Ureter (tissue), 1 donor: Measurements from ENCODE around the gene INTS1. TPM values are rescaled to one million over a fixed set of nuclear protein-coding genes. Genes with fewer than 3 reads are reported as not detected.
"Not testable (repeated sequence)": the region's sequence is repeated elsewhere in the genome, so short reads cannot be mapped to it uniquely, and the experiment has no call there.

ENCODE experiments used
- DNase-seq: peaks from one replicate; pipeline ENCODE4 v3.0.0-alpha.2; 2020; ENCODE audit warnings: low spot score
- total RNA-seq: library from RNA; stranded (reverse); gene quantifications from one replicate; pipeline ENCODE4 v1.2.4, GENCODE V29; 2023
- donor health status: DM: yes; HTN: yes; CAD: no.

Gene INTS1
- total RNA-seq, 1 donor from 2014 or later = 97.5 TPM

DNA sequence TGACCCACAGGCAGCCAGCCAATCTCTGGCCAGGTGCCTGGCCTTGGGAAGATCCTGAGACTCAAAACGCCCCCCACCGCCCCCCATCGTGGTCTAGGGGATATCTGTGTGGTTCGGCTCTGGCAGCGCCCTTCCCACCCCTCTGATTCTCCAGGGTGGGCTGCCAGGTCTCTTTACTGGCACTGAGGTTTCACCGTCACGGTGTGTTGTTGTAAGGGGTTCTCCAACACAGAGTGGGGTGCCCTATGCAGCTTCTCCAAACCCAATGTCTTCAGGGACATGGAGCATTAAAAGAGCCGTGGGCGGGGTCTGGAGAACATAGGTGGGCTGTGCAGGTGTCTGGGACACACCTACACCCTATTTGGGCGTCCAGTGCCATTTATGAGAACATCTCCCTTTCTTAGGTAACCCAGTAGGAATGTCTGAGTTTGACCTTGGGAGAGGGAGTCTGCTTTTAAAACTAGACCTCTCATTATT, 27.8 kb upstream of the INTS1 start:
- no peak for DNase-seq

DNA sequence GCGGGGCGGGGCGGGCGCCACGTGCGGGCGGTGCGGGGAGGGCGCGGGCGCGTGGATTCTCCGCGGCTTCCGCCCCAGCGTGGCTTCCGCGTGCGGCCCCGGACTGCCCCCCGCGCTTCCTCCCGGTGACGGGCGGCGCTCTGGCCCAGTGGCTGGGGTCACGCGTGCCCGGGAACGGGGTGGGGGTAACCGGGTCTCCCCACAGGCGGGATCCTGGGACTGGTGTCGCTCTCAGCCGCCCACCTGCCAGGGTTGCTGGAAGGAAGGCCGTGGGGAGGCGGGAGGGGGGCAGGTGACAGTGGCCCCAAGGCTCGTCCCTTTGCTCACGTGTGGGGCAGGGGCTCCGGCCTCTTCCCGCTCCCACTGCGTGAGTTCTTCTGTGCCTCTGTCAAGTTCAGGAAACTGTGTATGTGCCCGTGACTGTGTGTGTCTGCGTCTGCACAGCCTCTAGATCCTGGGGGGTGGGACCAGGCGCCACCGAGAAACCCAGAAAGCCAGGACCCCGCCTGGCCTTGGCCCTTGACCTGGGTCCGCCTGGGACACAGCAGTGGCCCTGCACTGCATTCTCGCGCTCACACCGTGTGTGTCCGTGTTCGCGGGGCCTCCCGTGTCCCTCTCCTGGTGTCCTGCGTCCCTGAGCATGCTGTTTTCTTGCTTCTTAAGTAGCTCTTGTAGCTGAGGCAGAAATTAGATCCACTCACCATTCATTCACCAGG, 27.2 kb upstream of the INTS1 start:
- DNase-seq = no peak

DNA sequence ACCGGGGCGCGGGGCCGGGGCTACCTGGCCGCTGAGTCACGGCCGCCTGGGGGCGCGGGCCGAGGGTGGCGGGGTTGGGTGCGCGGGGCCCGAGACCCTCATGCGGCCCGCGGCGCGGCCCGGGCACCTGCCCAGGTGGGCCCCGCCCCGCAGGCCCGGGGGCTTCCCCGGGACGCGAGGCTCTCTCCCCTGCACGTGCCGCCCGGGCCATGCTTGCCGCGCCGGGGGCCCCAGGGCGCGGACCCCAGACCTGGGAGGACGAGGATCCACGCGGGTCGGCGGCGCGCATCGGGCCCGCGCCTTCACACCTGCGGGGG, 26.7 kb upstream of the INTS1 start:
- no peak for DNase-seq

DNA sequence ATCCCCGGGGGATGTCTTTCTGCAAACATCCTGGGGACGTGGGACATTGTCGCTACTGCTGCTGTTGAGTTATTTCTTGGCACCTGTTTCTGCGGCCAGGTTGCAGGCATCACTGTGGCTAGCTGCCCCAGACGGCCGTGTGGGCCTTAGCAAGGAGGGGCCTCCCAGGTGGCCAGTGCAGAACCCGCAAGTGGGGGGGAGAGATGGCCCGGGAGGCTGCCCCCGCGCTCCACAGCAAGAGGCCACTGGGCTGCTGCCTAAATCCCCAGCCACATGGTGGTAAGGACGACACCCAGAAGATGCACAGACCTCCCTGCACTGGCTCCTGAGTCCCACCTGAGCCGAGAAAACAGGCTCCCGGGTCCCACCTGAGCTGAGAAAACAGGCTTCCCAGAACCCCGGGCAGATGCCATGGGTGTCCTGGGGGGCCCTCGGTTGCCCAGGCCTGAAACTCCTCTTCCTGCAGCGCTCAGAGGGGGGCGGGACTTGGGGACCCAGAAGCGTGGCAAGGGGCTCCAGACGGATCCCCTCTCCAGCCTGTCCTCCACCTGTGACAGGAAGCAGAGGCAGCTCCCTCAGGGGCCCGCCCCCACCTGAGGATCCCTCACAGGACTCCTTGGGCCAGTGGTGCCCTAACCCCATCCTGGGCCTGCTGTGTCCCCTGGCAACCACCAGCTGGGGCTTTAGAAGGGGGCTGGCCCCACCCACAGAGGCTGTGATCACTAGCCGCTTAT, 25.4 kb upstream of the INTS1 start:
- no peak for DNase-seq

DNA sequence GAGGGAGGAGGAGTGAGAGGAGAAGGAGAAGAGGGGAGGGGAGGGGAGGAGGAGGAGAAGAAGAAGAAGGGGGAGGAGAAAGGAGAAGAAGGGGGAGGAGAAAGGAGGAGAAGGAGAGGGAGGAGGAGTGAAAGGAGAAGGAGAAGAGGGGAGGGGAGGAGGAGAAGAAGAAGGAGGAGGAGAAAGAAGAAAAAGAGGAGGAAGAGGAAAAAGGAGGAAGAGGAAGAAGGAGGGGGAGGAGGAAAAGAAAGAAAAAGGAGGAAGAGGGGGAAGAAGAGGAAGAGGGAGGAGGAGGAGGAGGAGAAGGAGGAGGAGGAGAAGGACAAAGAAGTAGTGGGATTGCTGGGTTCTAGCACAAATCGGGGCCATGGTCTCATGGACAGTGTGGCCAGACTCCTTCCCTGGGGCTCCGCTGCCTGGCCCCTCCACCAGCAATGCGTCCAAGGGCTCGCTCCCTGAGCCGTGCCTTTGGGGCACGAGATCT, 22.1 kb upstream of the INTS1 start:
- no peak for DNase-seq

DNA sequence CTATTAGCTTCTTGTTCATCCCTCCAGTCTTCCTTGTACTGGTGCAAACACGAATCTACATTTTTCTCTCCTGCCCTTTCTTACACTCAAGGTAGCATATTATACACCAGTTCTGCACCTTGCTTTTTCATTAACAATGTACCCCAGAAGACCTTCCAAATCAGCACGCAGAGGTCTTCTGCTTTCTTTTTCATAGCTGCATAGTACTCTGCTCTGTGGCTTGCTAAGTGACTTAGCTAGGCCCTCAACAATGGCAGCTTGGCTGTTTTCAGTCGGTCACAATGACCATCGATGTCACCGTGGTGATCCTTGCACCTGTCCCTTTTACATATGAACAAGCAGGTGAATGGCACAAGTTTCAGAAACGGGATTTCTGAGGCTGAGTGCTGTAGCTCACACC, 21.2 kb upstream of the INTS1 start:
- DNase-seq = no peak

DNA sequence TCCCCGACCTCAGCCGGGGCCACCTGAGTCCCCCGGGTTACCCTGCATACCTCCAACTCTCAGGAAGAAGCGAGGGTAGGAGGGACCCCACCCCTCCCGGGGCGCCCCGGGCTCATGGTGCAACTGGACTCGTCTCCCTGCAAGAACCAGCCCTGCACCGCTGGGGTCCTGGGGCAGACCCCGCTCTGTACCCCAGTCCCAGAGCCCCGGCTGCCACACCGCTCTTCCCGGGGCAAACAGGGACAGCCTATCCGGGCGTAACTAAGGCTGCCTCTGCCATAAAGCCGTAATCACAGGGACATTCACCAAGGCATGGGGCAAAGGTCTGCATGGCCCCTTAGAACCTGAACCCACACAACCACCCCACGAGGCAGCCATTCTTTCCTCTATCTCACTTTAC, 19.7 kb upstream of the INTS1 start:
- DNase-seq = no peak

DNA sequence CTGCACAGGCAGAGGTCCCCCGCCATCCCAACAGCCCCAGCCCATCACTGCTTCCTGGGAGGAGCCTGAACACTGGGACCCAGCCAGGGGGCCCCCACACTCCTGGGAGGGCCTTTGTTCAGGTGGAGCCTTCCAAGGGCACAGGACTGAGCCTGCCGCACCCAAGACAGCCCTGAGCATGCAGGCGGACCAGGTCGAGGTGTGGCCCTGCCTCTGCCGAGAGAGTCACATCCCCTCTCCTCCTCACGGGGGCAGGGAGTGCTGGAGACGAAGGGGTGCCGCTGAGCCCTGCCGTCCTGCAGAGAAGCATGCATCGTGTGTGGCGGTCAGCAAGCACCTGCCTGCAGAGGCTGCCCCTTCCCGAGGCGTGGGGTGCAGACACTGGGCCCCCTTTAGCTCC, 19.0 kb upstream of the INTS1 start:
- no peak for DNase-seq

DNA sequence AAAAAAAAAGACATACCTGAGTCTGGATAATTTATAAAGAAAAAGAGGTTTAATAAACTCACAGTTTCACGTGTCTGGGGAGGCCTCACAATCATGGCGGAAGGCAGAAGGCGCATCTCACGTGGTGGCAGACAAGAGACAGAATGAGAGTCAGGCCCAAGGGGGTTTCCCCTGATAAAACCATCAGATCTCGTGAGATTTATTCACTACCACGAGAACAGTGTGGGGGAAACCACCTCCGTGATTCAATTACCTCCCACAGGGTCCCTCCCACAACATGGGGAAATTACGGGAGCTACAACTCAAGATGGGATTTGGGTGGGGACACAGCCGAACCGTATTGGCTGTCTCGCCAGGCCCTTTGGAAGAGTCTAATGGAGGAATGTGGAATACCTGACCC, 17.3 kb upstream of the INTS1 start:
- no peak for DNase-seq

DNA sequence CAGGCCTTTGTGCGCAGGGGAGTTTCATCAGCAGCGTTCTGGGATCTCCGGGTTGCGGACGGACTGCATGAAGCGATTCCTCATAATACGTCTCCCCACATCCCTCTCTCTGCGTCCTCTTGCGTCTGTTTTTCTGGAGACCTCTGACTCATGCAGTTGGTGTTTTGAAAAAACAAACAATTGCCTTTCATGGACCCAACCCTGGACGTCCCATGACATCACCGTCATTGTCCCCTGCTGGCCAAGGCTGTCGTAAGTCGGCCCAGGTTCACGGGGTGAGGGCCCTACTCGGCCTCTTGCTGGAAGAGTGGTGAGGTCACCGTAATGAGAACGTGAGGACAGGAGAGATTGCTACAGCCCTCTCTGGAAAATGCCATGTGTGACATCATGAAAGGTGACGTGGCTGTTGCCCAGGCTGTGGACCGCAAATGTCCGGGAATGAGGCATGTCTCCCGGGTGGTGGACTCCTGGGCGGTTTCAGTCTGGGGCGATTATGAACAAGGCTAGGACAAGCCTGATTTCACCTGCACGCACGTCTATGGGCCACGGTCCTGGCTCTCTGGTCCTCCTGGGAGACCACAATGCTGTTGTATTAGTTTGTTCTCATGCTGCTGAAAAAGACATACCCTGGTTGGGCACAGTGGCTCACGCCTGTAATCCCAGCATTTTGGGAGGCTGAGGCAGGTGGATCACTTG, 16.5 kb upstream of the INTS1 start:
- no peak for DNase-seq

DNA sequence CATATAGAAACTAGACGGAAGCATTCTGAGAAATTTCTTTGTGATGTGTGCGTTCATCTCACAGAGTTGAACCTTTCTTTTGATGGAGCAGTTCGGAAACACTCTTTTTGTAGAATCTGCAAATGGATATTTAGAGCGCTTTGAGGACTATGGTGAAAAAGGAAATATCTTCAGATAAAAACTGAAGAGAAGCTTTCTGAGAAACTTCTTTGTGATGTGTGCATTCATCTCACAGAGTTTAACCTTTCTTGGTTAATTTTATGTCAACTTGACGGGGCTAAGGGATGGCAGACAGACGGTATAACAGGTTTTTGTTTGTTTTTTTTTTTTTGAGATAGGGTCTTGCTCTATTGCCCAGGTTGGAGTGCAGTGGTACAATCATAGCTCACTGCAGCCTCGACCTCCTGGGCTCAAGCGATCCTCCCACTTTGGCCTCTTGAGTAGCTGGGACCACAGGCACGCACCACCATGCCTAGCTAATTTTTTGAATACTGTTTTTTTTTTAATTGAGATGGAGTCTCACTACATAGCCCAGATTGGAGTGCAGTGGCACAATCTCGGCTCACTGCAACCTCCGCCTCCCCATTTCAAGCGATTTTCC, 15.2 kb upstream of the INTS1 start:
- DNase-seq = not testable (repeated sequence)

DNA sequence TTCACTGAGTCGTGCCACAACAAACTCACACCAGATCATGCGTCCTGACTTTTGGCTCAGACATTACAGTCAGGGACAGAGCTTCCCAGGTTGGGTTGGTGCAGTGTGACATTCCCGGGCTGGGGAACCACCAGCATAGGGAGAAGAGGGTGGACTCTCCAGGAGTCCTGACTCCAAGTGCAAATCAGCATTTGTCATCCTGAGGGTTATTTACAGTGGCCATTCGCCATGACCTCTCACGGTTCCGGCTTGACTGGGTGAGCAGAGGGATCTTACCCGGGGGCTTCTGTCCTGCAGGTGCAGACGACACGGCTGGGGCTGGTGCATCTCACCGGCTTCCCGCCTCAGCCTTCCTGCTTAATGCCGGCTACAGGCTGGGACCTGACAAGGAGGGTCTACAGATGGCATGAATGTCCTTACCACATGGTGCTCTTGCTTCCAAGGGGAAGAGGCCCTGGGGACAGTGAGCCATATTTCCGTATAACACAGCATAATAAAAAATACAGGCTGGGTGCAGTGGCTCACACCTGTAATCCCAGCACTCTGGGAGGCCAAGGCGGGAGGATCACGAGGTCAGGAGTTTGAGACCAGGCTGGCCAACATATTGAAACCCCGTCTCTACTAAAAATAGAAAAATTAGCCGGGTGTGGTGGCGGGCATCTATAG, 12.5 kb upstream of the INTS1 start:
- DNase-seq = no peak

DNA sequence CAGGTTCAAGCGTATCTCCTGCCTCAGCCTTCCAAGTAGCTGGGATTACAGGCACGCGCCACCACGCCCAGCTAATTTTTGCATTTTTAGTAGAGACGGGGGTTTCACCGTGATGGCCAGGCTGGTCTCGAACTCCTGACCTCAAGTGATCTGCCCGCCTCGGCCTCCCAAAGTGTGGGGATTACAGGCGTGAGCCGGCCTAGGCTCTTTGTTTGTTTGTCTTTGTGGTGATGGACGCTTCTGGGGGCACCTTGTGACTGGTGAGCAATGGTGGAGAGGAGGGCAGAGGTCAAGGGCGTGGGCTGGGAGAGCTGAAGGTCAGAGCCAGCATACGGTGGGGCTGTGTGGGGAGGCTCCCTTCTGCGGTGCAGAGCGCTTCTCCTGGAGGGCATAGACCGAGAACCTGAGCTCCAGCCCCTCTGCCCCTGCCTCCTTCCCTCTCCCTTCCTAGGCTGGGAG, 11.3 kb upstream of the INTS1 start:
- not testable (repeated sequence) for DNase-seq

DNA sequence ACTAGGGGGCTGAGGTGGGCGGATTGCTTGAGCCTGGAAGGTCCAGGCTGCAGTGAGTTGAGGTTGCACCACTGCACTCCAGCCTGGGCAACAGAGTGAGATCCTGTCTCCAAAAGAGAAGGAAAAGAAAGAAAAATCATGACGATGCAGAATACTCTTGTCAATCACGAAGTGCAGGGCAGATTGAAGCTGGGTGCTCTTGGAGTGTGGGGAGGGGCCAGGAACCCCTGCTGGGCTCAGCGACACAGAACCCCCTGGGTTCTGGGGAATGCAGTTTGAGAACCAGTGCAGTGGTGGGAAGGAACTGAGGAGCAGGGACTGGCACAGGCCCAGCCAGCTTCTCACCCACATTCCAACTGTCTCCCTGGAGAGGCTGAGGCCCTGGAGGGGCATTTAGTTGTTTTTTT, 10.8 kb upstream of the INTS1 start:
- DNase-seq = no peak

DNA sequence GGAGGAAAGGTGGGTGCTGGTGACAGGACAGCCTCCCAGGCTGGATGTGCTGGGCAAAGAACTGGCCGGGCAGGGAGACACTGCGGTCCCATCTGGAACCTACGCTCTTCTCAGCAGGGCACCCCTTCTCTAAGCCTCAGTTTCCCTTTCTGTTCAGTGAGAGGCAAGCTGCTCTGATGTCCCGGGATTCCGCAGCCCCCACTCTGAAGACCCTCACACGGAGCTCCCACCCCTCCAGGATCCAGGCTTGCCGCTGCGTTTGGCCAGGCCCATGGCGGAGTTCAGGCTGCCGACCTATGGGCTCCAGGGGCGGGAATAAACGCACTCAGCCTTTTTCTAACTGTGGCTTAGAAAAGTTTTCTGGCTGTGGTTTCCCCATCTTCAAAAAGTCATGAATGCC, 10.2 kb upstream of the INTS1 start:
- DNase-seq = no peak

DNA sequence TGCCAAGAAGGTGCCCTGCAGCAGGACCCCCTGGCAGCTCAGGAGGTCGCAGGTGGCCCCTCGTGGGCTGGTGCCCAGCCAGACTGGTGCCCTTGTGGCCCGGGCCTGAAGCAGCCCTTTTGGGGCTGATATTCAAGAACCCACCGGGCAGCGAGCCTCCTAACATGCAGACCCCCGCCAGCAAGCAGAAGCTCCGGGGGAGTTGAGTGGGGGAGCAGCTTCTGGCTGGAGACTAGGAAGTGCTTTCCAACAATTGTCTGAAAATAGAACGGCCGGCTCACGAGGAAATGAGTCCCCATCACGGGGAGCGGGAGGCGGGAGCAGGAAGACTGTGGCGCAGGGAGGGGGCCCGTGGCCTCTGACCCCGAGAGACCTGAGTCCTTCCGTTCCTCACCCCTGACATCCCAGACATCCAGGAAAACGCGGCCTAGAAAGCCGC, 9.5 kb upstream of the INTS1 start:
- DNase-seq = no peak

DNA sequence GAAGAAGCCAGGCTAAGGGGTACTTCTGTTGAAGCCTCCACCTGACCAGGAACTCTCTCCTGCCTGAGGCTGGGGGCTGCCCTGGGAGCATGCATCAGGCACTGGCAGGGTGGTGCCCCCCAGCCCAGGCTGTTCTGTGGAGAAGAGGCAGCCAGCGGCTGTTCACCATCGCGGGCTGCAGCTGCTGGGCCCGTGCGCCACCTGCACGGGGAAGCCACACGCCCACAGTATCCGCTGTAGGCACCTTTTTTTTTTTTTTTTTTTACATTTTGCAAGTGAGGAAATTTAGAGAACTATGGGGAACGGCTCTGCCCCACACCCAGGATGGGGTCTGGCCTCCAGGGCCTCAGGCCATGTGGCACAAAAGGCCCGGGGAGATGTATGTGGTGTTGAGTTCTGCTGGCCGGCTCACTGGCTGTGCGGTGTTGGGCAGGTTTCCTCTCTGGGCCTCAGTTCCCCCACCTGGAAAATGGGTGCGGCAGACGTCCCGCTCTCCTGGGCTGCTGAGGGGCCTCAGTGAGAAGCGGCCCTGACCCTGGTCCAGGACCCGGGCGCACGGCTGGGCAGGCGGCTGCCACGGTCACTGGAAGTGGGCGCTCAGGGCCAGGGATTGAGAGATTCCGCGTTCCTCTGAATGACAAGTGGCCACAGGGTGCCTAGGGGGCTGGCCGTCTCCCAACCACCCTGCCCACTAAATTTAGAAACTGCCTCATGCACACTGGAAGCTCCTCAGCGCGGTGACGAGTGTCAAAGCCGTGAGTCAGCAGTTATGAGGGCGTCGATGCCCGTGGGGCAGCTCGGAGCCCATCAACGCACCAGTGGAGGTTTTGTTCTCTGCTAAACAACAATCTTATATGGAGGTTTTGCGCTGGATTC, 8.8 kb upstream of the INTS1 start:
- DNase-seq = no peak

DNA sequence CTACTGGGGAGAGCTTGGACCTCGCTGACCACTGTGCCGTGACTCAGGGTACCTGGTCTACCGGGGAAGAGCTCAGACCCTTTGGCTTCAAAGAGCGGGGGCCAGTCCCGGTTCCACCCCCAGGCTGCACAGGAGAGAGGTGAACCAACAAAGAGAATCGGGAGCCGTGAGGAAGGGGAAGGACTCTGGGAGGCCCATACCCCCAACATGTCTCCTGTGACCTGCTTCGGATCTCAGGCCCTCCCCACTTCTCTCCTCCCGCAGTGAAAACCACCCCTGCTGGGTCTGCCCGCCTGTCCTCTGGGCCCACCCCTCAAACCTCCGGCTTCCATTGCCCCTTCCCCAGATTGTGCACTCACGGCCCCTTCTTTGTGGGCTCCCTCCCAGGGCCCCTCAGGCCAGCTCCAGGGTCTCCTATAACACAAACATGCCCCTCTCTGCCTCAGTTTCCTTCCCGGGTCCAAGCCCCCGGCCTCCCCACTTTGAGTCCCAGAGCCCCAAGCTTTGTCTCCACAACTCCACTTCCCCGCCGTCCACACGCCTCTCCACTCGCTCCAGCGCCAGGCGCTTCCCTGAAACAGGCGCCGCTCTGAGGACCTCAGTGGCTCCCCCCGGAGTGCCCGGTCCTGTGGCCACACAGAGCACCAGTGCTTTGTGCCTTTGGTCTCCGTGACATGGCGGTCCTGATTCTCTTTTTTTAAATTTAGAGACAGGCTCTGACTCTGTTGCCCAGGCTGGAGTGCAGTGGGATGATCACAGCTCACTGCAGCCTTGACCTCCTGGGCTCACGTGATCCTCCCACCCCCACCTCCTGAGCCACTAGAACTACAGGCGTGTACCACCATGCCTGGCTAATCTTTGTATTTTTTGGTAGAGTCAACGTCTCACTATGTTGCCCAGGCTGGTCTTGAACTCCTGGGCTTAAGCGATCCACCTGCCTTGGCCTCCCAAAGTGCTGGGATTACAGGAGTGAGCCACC, 7.5 kb upstream of the INTS1 start:
- DNase-seq = no peak

DNA sequence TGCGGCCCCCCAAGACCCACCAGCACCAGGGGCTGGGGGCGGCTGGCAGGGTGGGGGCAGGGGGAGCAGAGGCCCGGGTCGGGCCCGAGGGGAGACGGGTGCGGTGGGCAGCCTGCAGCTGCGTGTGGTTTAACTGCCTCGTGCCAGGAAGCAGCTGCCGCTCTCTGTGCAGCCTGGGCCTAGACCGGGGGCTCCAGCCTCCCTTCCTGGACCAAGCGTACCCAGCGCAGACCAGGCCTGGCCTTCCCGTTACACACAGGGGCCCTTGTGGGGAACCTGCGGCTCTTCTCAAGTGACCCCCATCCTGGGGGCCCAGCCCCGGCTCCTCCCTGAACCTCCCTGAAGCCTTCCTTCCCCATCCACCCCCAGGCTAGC, 6.6 kb upstream of the INTS1 start:
- no peak for DNase-seq

DNA sequence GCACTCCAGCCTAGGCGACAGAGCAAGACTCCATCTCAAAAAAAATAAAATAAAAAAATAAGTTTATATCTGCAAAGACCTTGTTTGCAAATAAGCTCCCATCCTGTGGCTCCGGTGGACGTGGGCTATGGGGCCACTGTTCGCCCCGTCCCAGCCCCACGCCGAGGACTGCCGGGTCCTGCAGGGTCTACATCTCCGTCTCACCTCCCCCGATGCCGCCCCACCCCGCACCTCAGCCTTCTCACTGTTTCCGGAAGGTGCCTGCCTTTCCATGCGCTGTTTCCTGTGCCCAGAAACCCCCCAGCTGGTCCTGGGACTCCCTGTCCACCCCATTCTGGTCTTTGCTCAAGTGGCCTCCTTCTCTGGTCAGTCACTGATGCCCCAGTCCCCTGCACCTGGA, 5.0 kb upstream of the INTS1 start:
- DNase-seq = no peak
